Naive B cell (primary cell): ENCODE data around the gene CRISPLD2. TPM values are rescaled to one million over a fixed set of nuclear protein-coding genes. Genes with fewer than 3 reads are reported as not detected.

Experiments used
- ATAC-seq, 2 donors: fragments of 150-1000 bp; cut with Tn5 transposase; 2 replicates each; pipeline ENCODE4 v1.10.0; 2021; ENCODE audit warnings: low read depth in 2 of 2, mild to moderate bottlenecking in 2 of 2, moderate library complexity in 2 of 2
- DNase-seq: peaks from one replicate; pipeline ENCODE4 v3.0.0; 2022
- H3K27ac Mint-ChIP-seq, 6 donors: one replicate each; pipeline ENCODE4 v1.8.0; 2020 to 2022; ENCODE audit warnings: mild to moderate bottlenecking in 6 of 6, mixed read lengths in 6 of 6, moderate library complexity in 5 of 6, inconsistent platforms in 2 of 6
- H3K27me3 Mint-ChIP-seq, 3 donors: one replicate each; pipeline ENCODE4 v1.8.0; 2021 to 2022; ENCODE audit warnings: mixed read lengths in 3 of 3, mild to moderate bottlenecking in 1 of 3
- H3K36me3 Mint-ChIP-seq, 2 donors: one replicate each; pipeline ENCODE4 v1.8.0; 2020 to 2022; ENCODE audit warnings: mixed read lengths in 2 of 2, inconsistent platforms in 1 of 2, mild to moderate bottlenecking in 1 of 2
- H3K4me1 Mint-ChIP-seq, 3 donors: one replicate each; pipeline ENCODE4 v1.8.0; 2020 to 2022; ENCODE audit warnings: mixed read lengths in 3 of 3, inconsistent platforms in 1 of 3, mild to moderate bottlenecking in 1 of 3, moderate library complexity in 1 of 3
- H3K4me3 Mint-ChIP-seq, 8 donors: one replicate each; pipeline ENCODE4 v1.8.0; 2020 to 2022; ENCODE audit warnings: mild to moderate bottlenecking in 8 of 8, mixed read lengths in 8 of 8, moderate library complexity in 8 of 8, inconsistent platforms in 2 of 8
- H3K9me3 Mint-ChIP-seq, 7 donors: one replicate each; pipeline ENCODE4 v1.8.0; 2020 to 2022; ENCODE audit warnings: mixed read lengths in 7 of 7, mild to moderate bottlenecking in 5 of 7, inconsistent platforms in 2 of 7, moderate library complexity in 1 of 7
- polyA plus RNA-seq, 6 donors: library from polyadenylated mRNA; unstranded; fragments of 300-500 nt; fragmentation: Illumina TruSeq; gene quantifications; one replicate each; pipeline ENCODE4 v1.2.3, GENCODE V29; 2021; ENCODE audit warnings: low read depth in 6 of 6

CRISPLD2 gene
- polyA plus RNA-seq, 6 donors from 2014 or later = 0.08 to 0.87 (median 0.32) TPM; not detected in 3

- H3K4me1 Mint-ChIP-seq = peaks cover 14 to 32% (median 22%) of the 10 kb centered on the region in 3 donors
- ATAC-seq = no peak
- H3K27me3 Mint-ChIP-seq = peaks cover 0 to 13% (median 6%) of the 10 kb centered on the region in 3 donors
- H3K4me3 Mint-ChIP-seq = no peak overlapping the region
- H3K36me3 Mint-ChIP-seq = no peaks in the 10 kb centered on the region
- no peak for DNase-seq
- no peak overlapping the region for H3K27ac Mint-ChIP-seq
- peaks cover 0 to 3% (median 0%) of the 10 kb centered on the region in 7 donors for H3K9me3 Mint-ChIP-seq
Observed at GRCh38 chr16:84807776-84808175, 12.0 kb upstream of the CRISPLD2 start.

GRCh38 chr16:84808826-84809225 is 11.0 kb upstream of the CRISPLD2 start:
- peak overlapping the region in 1 of 6 donors; percentile 33 for H3K27ac Mint-ChIP-seq
- peaks cover 14 to 32% (median 22%) of the 10 kb centered on the region in 3 donors for H3K4me1 Mint-ChIP-seq
- ATAC-seq (no peak), DNase-seq (no peak)
- H3K4me3 Mint-ChIP-seq = no peak overlapping the region
- peaks cover 0 to 3% (median 0%) of the 10 kb centered on the region in 7 donors for H3K9me3 Mint-ChIP-seq
- H3K27me3 Mint-ChIP-seq = peaks cover 0 to 13% (median 0%) of the 10 kb centered on the region in 3 donors
- H3K36me3 Mint-ChIP-seq = no peaks in the 10 kb centered on the region

- DNase-seq (no peak), ATAC-seq (peak in 1 of 2 donors; percentile 18)
- H3K4me1 Mint-ChIP-seq = peaks cover 9 to 26% (median 16%) of the 10 kb centered on the region in 3 donors
- H3K36me3 Mint-ChIP-seq = no peaks in the 10 kb centered on the region
- H3K4me3 Mint-ChIP-seq = no peak overlapping the region
- peaks cover 0 to 3% (median 0%) of the 10 kb centered on the region in 7 donors for H3K9me3 Mint-ChIP-seq
- H3K27ac Mint-ChIP-seq = no peak overlapping the region
- H3K27me3 Mint-ChIP-seq = peaks cover 0 to 11% (median 8%) of the 10 kb centered on the region in 3 donors
Observed at GRCh38 chr16:84810518-84811273, 9.1 kb upstream of the CRISPLD2 start.

GRCh38 chr16:84811529-84811928 is 8.3 kb upstream of the CRISPLD2 start:
- peaks cover 8 to 18% (median 9%) of the 10 kb centered on the region in 3 donors for H3K4me1 Mint-ChIP-seq
- H3K4me3 Mint-ChIP-seq = no peak overlapping the region
- H3K36me3 Mint-ChIP-seq = no peaks in the 10 kb centered on the region
- DNase-seq = no peak
- H3K27me3 Mint-ChIP-seq = peaks cover 0 to 16% (median 8%) of the 10 kb centered on the region in 3 donors
- H3K9me3 Mint-ChIP-seq = peaks cover 0 to 3% (median 0%) of the 10 kb centered on the region in 7 donors
- ATAC-seq = no peak
- no peak overlapping the region for H3K27ac Mint-ChIP-seq

- Mint-ChIP-seq H3K9me3 (peaks cover 0 to 3% (median 0%) of the 10 kb centered on the region in 7 donors), H3K27me3 (peaks cover 5 to 12% (median 8%) of the 10 kb centered on the region in 3 donors), H3K4me3 (no peak overlapping the region), H3K36me3 (no peaks in the 10 kb centered on the region), H3K27ac (no peak overlapping the region), H3K4me1 (peaks cover 3 to 13% (median 6%) of the 10 kb centered on the region in 3 donors)
- DNase-seq (no peak), ATAC-seq (no peak)
Observed at GRCh38 chr16:84813141-84813934, 6.4 kb upstream of the CRISPLD2 start.

GRCh38 chr16:84815462-84815861 is 4.3 kb upstream of the CRISPLD2 start:
- H3K4me3 Mint-ChIP-seq = no peak overlapping the region
- H3K27ac Mint-ChIP-seq = no peak overlapping the region
- ATAC-seq (no peak), DNase-seq (no peak)
- H3K36me3 Mint-ChIP-seq = no peaks in the 10 kb centered on the region
- H3K9me3 Mint-ChIP-seq = peaks cover 0 to 5% (median 0%) of the 10 kb centered on the region in 7 donors
- H3K4me1 Mint-ChIP-seq = peaks cover 10 to 17% (median 14%) of the 10 kb centered on the region in 3 donors
- H3K27me3 Mint-ChIP-seq = peaks cover 10 to 29% (median 16%) of the 10 kb centered on the region in 3 donors

GRCh38 chr16:84816023-84816422 is 3.8 kb upstream of the CRISPLD2 start:
- no peak for ATAC-seq
- H3K4me1 Mint-ChIP-seq = peaks cover 9 to 16% (median 12%) of the 10 kb centered on the region in 3 donors
- H3K36me3 Mint-ChIP-seq = no peaks in the 10 kb centered on the region
- H3K27me3 Mint-ChIP-seq = peaks cover 12 to 34% (median 21%) of the 10 kb centered on the region in 3 donors
- DNase-seq = no peak
- peaks cover 0 to 5% (median 0%) of the 10 kb centered on the region in 7 donors for H3K9me3 Mint-ChIP-seq
- no peak overlapping the region for H3K4me3 Mint-ChIP-seq
- H3K27ac Mint-ChIP-seq = no peak overlapping the region

- ATAC-seq = no peak
- Mint-ChIP-seq H3K36me3 (no peaks in the 10 kb centered on the region), H3K27me3 (peaks cover 16 to 37% (median 26%) of the 10 kb centered on the region in 3 donors), H3K4me3 (no peak overlapping the region), H3K9me3 (peaks cover 0 to 4% (median 0%) of the 10 kb centered on the region in 7 donors), H3K4me1 (peaks cover 9 to 11% (median 11%) of the 10 kb centered on the region in 3 donors), H3K27ac (no peak overlapping the region)
- no peak for DNase-seq
Observed at GRCh38 chr16:84816485-84816884, 3.3 kb upstream of the CRISPLD2 start.

- peaks cover 19 to 41% (median 33%) of the 10 kb centered on the region in 3 donors for H3K27me3 Mint-ChIP-seq
- H3K4me1 Mint-ChIP-seq = peaks cover 9 to 11% (median 9%) of the 10 kb centered on the region in 3 donors
- H3K9me3 Mint-ChIP-seq = peaks cover 0 to 2% (median 0%) of the 10 kb centered on the region in 7 donors
- DNase-seq (no peak), ATAC-seq (no peak)
- H3K36me3 Mint-ChIP-seq = no peaks in the 10 kb centered on the region
- peak overlapping the region in 1 of 8 donors; percentile 6 for H3K4me3 Mint-ChIP-seq
- no peak overlapping the region for H3K27ac Mint-ChIP-seq
Observed at GRCh38 chr16:84817206-84817605, 2.6 kb upstream of the CRISPLD2 start.

GRCh38 chr16:84817613-84818012 is 2.2 kb upstream of the CRISPLD2 start:
- H3K4me3 Mint-ChIP-seq = peak overlapping the region in 1 of 8 donors; percentile 53
- H3K4me1 Mint-ChIP-seq = peaks cover 9 to 11% (median 9%) of the 10 kb centered on the region in 3 donors
- peaks cover 0 to 2% of the 10 kb centered on the region in 2 donors for H3K36me3 Mint-ChIP-seq
- DNase-seq (no peak), ATAC-seq (no peak)
- H3K27me3 Mint-ChIP-seq = peaks cover 21 to 45% (median 37%) of the 10 kb centered on the region in 3 donors
- peaks cover 0 to 2% (median 0%) of the 10 kb centered on the region in 7 donors for H3K9me3 Mint-ChIP-seq
- H3K27ac Mint-ChIP-seq = no peak overlapping the region

- no peak overlapping the region for H3K4me3 Mint-ChIP-seq
- peaks cover 0 to 5% (median 1%) of the 10 kb centered on the region in 7 donors for H3K9me3 Mint-ChIP-seq
- no peak for ATAC-seq
- H3K27ac Mint-ChIP-seq = no peak overlapping the region
- peaks cover 9 to 11% (median 9%) of the 10 kb centered on the region in 3 donors for H3K4me1 Mint-ChIP-seq
- no peak for DNase-seq
- peaks cover 26 to 50% (median 43%) of the 10 kb centered on the region in 3 donors for H3K27me3 Mint-ChIP-seq
- H3K36me3 Mint-ChIP-seq = peaks cover 0 to 8% of the 10 kb centered on the region in 2 donors
Observed at GRCh38 chr16:84818133-84818532, 1.7 kb upstream of the CRISPLD2 start.

- Mint-ChIP-seq H3K4me1 (peaks cover 9 to 11% (median 9%) of the 10 kb centered on the region in 3 donors), H3K27me3 (peaks cover 26 to 57% (median 47%) of the 10 kb centered on the region in 3 donors), H3K27ac (no peak overlapping the region), H3K9me3 (peaks cover 0 to 8% (median 2%) of the 10 kb centered on the region in 7 donors), H3K36me3 (peaks cover 0 to 8% of the 10 kb centered on the region in 2 donors), H3K4me3 (peak overlapping the region in 3 of 8 donors; percentile 8 to 47 (median 39))
- DNase-seq (no peak), ATAC-seq (no peak)
Observed at GRCh38 chr16:84818989-84819643, 669 bp upstream of the CRISPLD2 start.

- peak overlapping the region; percentile 29 to 80 (median 74) for H3K4me3 Mint-ChIP-seq
- peaks cover 9 to 11% (median 9%) of the 10 kb centered on the region in 3 donors for H3K4me1 Mint-ChIP-seq
- ATAC-seq = no peak
- peaks cover 0 to 8% (median 2%) of the 10 kb centered on the region in 7 donors for H3K9me3 Mint-ChIP-seq
- DNase-seq = no peak
- peaks cover 0 to 8% of the 10 kb centered on the region in 2 donors for H3K36me3 Mint-ChIP-seq
- H3K27ac Mint-ChIP-seq = no peak overlapping the region
- H3K27me3 Mint-ChIP-seq = peaks cover 34 to 68% (median 50%) of the 10 kb centered on the region in 3 donors
Observed at GRCh38 chr16:84820305-84820684, 510 bp downstream of the CRISPLD2 start.
